Testis (tissue), 2 donors: ENCODE results near the gene PPP1R12B.

Experiments used
- POLR2A ChIP-seq: fragments of 450-650 bp; IDR thresholded peaks from one replicate; pipeline ENCODE4 v1.6.1; 2017; ENCODE audit warnings: antibody characterized with exemption, mild to moderate bottlenecking, moderate library complexity
- TF ChIP-seq, protein P1 (sequence below), 3 experiments: fragments of 450-650 bp in 2 of 3; fragments of 200-600 bp in 1 of 3; sonication (generic) in 1 of 3; IDR thresholded peaks; one replicate each; pipeline ENCODE4 v1.5.1; 2016 to 2019; ENCODE audit warnings: antibody characterized with exemption in 3 of 3, mild to moderate bottlenecking in 2 of 3, moderate library complexity in 1 of 3

DNA sequence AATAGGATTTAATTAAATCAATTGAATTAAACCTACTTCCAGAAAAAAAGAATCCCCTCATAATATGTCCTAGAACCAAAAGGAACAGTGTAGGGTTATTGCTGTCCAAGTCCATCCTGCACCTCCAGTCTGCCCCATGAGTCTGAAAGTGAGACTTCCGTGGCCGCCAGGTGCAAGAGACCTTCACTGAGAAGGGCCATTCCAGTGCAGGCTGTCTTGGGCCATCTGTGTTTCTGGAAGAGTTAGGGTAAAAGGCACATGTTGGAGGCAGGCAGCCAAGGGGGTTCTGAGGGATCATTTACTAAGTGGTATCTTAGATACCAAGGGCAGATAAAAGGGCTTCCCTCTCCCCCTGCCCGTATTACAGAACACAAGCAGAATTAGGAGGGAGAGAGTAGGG, 37.8 kb upstream of the PPP1R12B start:
- TF ChIP-seq, protein P1, sequence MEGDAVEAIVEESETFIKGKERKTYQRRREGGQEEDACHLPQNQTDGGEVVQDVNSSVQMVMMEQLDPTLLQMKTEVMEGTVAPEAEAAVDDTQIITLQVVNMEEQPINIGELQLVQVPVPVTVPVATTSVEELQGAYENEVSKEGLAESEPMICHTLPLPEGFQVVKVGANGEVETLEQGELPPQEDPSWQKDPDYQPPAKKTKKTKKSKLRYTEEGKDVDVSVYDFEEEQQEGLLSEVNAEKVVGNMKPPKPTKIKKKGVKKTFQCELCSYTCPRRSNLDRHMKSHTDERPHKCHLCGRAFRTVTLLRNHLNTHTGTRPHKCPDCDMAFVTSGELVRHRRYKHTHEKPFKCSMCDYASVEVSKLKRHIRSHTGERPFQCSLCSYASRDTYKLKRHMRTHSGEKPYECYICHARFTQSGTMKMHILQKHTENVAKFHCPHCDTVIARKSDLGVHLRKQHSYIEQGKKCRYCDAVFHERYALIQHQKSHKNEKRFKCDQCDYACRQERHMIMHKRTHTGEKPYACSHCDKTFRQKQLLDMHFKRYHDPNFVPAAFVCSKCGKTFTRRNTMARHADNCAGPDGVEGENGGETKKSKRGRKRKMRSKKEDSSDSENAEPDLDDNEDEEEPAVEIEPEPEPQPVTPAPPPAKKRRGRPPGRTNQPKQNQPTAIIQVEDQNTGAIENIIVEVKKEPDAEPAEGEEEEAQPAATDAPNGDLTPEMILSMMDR (IDR thresholded peaks at IDR 0.05) = no peak
- TF ChIP-seq POLR2A = no peak
